GM12878 (cell line): ENCODE measurements around the gene KCNQ1. TPM values are rescaled to one million over a fixed set of nuclear protein-coding genes. Genes with fewer than 3 reads are reported as not detected.
A peak's percentile ranks its signal among the peaks of the same experiment; 100 is the strongest.

ENCODE experiments used
- ATAC-seq: fragments of 200-7000 bp; cut with Tn5 transposase; 3 replicates; pipeline ENCODE4 v1.9.1; 2020; ENCODE audit warnings: mild to moderate bottlenecking, moderate library complexity
- BruUV-seq: library from RNA; stranded (reverse); fragments of 400-500 nt; replicated peaks from 2 replicates; lab custom pipeline; 2021; lab: Mats Ljungman, UMichigan
- CTCF ChIA-PET: fragments of 300-600 bp; sonication (Branson Sonifier 250); formaldehyde crosslinking; extraction: SDS; loops from one replicate; lab custom pipeline; 2021; ENCODE audit warnings: inconsistent platforms; lab: Yijun Ruan, JAX
- POLR2A ChIA-PET: fragments of 350-600 bp; formaldehyde crosslinking; extraction: SDS; loops from one replicate; lab custom pipeline; 2021; ENCODE audit warnings: inconsistent platforms; lab: Charles Lee
- RAD21 ChIA-PET: fragments of 300-600 bp; sonication (Branson Sonifier 250); formaldehyde crosslinking; loops from one replicate; lab custom pipeline; 2023; ENCODE audit warnings: antibody characterized with exemption; ENCODE audit not compliant: unreplicated experiment; lab: Charles Lee
- SMC1A ChIA-PET: fragments of 300-600 bp; sonication (Branson Sonifier 250); formaldehyde crosslinking; loops from one replicate; lab custom pipeline; 2023; ENCODE audit not compliant: unreplicated experiment, uncharacterized antibody; lab: Charles Lee
- DNase-seq: peaks from one replicate; pipeline ENCODE4 v3.0.0-alpha.2; 2011; ENCODE audit warnings: low read depth, low spot score
- FAIRE-seq: peaks from 3 replicates; lab custom pipeline; 2011; peaks lifted over from hg19 to GRCh38; lab: Jason Lieb, UNC
- H2AFZ ChIP-seq: 2 replicates; pipeline ENCODE4 v1.6.0; 2011; ENCODE audit warnings: low read depth, low read length, control low read depth; ENCODE audit not compliant: control insufficient read depth
- H3K27ac ChIP-seq: 2 replicates; pipeline ENCODE4 v1.5.1; 2011; ENCODE audit warnings: control low read depth; ENCODE audit not compliant: control insufficient read depth, insufficient read depth
- H3K27me3 ChIP-seq, 2 experiments: replicated peaks in 1 of 2; 2 replicates each; pipeline versions ENCODE4 v1.6.0 to v1.6.1; 2011; ENCODE audit warnings: low read length in 1 of 2; ENCODE audit not compliant: control insufficient read depth in 2 of 2, insufficient read depth in 2 of 2
- H3K36me3 ChIP-seq, 2 experiments: 2 replicates each; pipeline ENCODE4 v1.5.1; 2011; ENCODE audit warnings: low read length in 1 of 2; ENCODE audit not compliant: control insufficient read depth in 2 of 2, insufficient read depth in 2 of 2
- H3K4me1 ChIP-seq: 2 replicates; pipeline ENCODE4 v1.6.1; 2011; ENCODE audit warnings: mild to moderate bottlenecking, low read length, moderate library complexity, mixed read lengths; ENCODE audit not compliant: control insufficient read depth, insufficient read depth
- H3K4me2 ChIP-seq: 2 replicates; pipeline ENCODE4 v1.6.0; 2011; ENCODE audit warnings: control low read depth; ENCODE audit not compliant: control insufficient read depth, insufficient read depth
- H3K4me3 ChIP-seq: fragments of 200-600 bp; sonication (generic); 2 replicates; pipeline ENCODE4 v1.5.1; 2016
- H3K79me2 ChIP-seq: 2 replicates; pipeline ENCODE4 v1.6.0; 2011; ENCODE audit warnings: low read length; ENCODE audit not compliant: control insufficient read depth, insufficient read depth
- H3K9ac ChIP-seq: 2 replicates; pipeline ENCODE4 v1.8.0; 2011; ENCODE audit warnings: low read length, control low read depth, mixed read lengths; ENCODE audit not compliant: control insufficient read depth, insufficient read depth
- H3K9me3 ChIP-seq: replicated peaks from 3 replicates; pipeline ENCODE4 v1.5.1; 2011; ENCODE audit warnings: mild to moderate bottlenecking, low read length; ENCODE audit not compliant: control insufficient read depth, insufficient read depth
- H4K20me1 ChIP-seq: 2 replicates; pipeline ENCODE4 v1.6.0; 2011; ENCODE audit not compliant: control insufficient read depth, insufficient read depth
- BCL11A ChIP-seq: IDR thresholded peaks from 2 replicates; pipeline ENCODE4 v1.6.1; 2011; ENCODE audit warnings: low read depth, low read length
- CHD2 ChIP-seq: IDR thresholded peaks from 2 replicates; pipeline ENCODE4 v1.6.1; 2011; ENCODE audit warnings: low read depth, low read length, improper control_type of control experiment, borderline replicate concordance
- CREB1 ChIP-seq: IDR thresholded peaks from 2 replicates; pipeline ENCODE4 v1.6.1; 2012; ENCODE audit warnings: low read depth, mild to moderate bottlenecking, inconsistent platforms
- CTCF ChIP-seq, 3 experiments: IDR thresholded peaks in 2 of 3; conservative IDR thresholded peaks in 1 of 3; 2 replicates each; pipeline ENCODE4 v1.5.1; 2011; ENCODE audit warnings: low read depth in 3 of 3, low read length in 3 of 3, mild to moderate bottlenecking in 3 of 3, control low read depth in 2 of 3, moderate library complexity in 2 of 3, inconsistent platforms in 1 of 3, mixed read lengths in 1 of 3; ENCODE audit not compliant: control insufficient read depth in 2 of 3, insufficient read depth in 1 of 3; ENCODE audit errors: extremely low read depth in 1 of 3
- E2F4 ChIP-seq: IDR thresholded peaks from 2 replicates; pipeline ENCODE4 v1.6.1; 2012; ENCODE audit warnings: low read depth, low read length, improper control_type of control experiment
- ETV6 ChIP-seq, 2 experiments: fragments of 450-650 bp in 1 of 2; IDR thresholded peaks in 1 of 2; conservative IDR thresholded peaks in 1 of 2; 2 replicates each; pipeline ENCODE4 v1.6.1; 2014; ENCODE audit warnings: antibody characterized with exemption in 1 of 2, borderline replicate concordance in 1 of 2, low read depth in 1 of 2, mild to moderate bottlenecking in 1 of 2, moderate library complexity in 1 of 2
- NRF1 ChIP-seq: conservative IDR thresholded peaks from 2 replicates; pipeline ENCODE4 v1.6.1; 2011; ENCODE audit warnings: mild to moderate bottlenecking, low read depth, low read length, improper control_type of control experiment
- PAX5 ChIP-seq: IDR thresholded peaks from 2 replicates; pipeline ENCODE4 v1.6.1; 2011; ENCODE audit warnings: low read depth, low read length, borderline replicate concordance
- PRDM15 ChIP-seq: fragments of 450-650 bp; formaldehyde crosslinking; IDR thresholded peaks from 2 replicates; pipeline ENCODE4 v1.4.0; 2020; ENCODE audit warnings: mild to moderate bottlenecking, moderate library complexity
- WGBS: methylation state at CpG from one replicate; pipeline ENCODE4 v1.1.6; 2016; ENCODE audit warnings: low lambda C conversion rate; ENCODE audit not compliant: insufficient replicate concordance, insufficient coverage; ENCODE audit errors: missing lambda C conversion rate; 5-methylcytosine and 5-hydroxymethylcytosine counted together
- in situ Hi-C: fragments of 300-500 bp; cut with MboI; formaldehyde crosslinking; loops from 9 replicates; pipeline ENCODE4 v1.14.3; 2018; ENCODE audit warnings: mixed read lengths
- intact Hi-C: fragments of 100-400 bp; cut with micrococcal nuclease; formaldehyde crosslinking; loops from one replicate; pipeline ENCODE4 v1.14.2; 2022; ENCODE audit not compliant: unreplicated experiment
- polyA plus RNA-seq, 11 experiments: library from polyadenylated mRNA; depleted of rRNA in 4 of 11; unstranded in 6 of 11; stranded (reverse) in 5 of 11; fragments of >200 nt; fragmentation: Nextera tagmentation in 4 of 11; fragmentation: Illumina TruSeq in 1 of 11; extraction: Ambion mirVana in 4 of 11; extraction: Trizol in 1 of 11; gene quantifications; 1 replicate in 1 of 11; 2 replicates in 10 of 11; pipeline versions ENCODE4 v1.2.1 to v1.2.3, GENCODE V29; 2011 to 2016; ENCODE audit warnings: inconsistent platforms in 2 of 11, missing spikeins in 2 of 11, low read depth in 1 of 11
- total RNA-seq, 4 experiments: library from RNA; depleted of rRNA in 3 of 4; stranded (reverse); fragments of >200 nt in 3 of 4; fragmentation: Illumina TruSeq in 1 of 4; extraction: Trizol in 1 of 4; gene quantifications; 2 replicates each; pipeline versions ENCODE4 v1.2.1 to v1.2.3, GENCODE V29; 2013 to 2021

Gene KCNQ1
- total and polyA plus RNA-seq, 10 of the 15 experiments (the other 5 are each of a cell fraction or from before 2014, with no cell fraction given): 0.03 to 0.15 (median 0.12) TPM; not detected in 7

GRCh38 chr11:2415601-2416380 lies 29.0 kb upstream of the KCNQ1 start:
- Histone ChIP-seq H3K4me2 (no peak overlapping the region), H3K79me2 (no peaks in the 10 kb centered on the region), H3K4me1 (no peaks in the 10 kb centered on the region), H3K4me3 (no peak overlapping the region), H3K9me3 (no peaks in the 10 kb centered on the region), H3K9ac (no peak overlapping the region), H3K27ac (no peak overlapping the region), H3K27me3 (no peaks in the 10 kb centered on the region), H3K36me3 (no peaks in the 10 kb centered on the region), H2AFZ (no peak overlapping the region), H4K20me1 (no peaks in the 10 kb centered on the region)
- RAD21 ChIA-PET: no interaction called here
- intact Hi-C loops (no loop called here), in situ Hi-C loops (loop anchor here (5.0 kb wide), 2 partner anchors 103 to 213 kb away; no protein-coding TSS in a partner anchor)
- ATAC-seq (no peak), DNase-seq (no peak), FAIRE-seq (no peak)
- WGBS: 53% methylated on average over 34 of the region's 34 CpGs
- CTCF ChIA-PET: interaction anchor here (9.5 kb wide), 1 partner anchor 113 kb away, joined by 271 read pairs; the partner anchor contains the start of genes C11orf21 and TSPAN32
- TF ChIP-seq ETV6 (conservative IDR thresholded peaks at IDR 0.05 in 1 of 2, IDR thresholded peaks at IDR 0.05 in 1 of 2; ENCODE audit: borderline replicate concordance in 1 of 2, low read depth in 1 of 2): no peak
- TF ChIP-seq E2F4: no peak
- no peak for TF ChIP-seq CREB1
- TF ChIP-seq PAX5: no peak
- TF ChIP-seq BCL11A: no peak
- TF ChIP-seq NRF1: no peak
- TF ChIP-seq CTCF (IDR thresholded peaks at IDR 0.05 in 2 of 3, conservative IDR thresholded peaks at IDR 0.05 in 1 of 3; ENCODE audit: control insufficient read depth in 2 of 3, extremely low read depth in 1 of 3, insufficient read depth in 1 of 3, low read depth in 3 of 3, low read length in 3 of 3): peak in 2 of 3 experiments; percentile 7 to 20; a peak in 1 of 6 replicates
- no peak for TF ChIP-seq PRDM15 (CRISPR knock-in tag)
- TF ChIP-seq CHD2: no peak
- POLR2A ChIA-PET: no interaction called here
- SMC1A ChIA-PET: interaction anchor here (1.0 kb wide), 1 partner anchor 111 kb away, joined by 3 read pairs; no protein-coding TSS in a partner anchor
- no TSS peak for BruUV-seq
